ENCODE data around the gene ATP1A1.

The ATP1A1 gene

DNA sequence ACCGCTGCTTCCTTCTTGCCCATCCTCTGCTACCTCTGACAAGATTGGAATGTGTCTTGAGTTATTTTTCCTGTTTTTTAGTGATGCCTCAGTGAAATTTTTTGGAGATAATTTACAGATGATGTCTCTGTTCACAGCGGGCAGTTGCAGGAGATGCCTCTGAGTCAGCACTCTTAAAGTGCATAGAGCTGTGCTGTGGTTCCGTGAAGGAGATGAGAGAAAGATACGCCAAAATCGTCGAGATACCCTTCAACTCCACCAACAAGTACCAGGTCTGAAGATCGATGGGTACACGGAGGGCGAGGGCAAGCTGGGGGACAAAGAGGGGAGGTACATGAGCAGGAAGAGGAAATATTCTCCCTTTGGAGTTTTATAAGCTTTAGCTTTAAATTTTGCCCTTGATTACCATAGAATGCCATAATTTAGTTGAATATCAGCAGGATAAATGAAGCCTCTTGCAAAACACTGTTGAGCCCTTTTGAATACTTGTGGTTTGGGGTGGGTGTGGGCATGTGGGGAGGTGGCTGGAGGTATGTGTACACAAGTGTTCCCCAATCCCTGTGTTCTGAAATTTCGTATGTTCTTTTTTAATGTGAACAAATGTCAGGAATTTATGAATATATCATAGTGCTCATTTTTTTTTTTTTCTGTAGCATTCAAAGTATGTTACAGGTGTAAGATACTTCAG is 19.8 kb downstream of the ATP1A1 start:
- no peak for DNase-seq

DNA sequence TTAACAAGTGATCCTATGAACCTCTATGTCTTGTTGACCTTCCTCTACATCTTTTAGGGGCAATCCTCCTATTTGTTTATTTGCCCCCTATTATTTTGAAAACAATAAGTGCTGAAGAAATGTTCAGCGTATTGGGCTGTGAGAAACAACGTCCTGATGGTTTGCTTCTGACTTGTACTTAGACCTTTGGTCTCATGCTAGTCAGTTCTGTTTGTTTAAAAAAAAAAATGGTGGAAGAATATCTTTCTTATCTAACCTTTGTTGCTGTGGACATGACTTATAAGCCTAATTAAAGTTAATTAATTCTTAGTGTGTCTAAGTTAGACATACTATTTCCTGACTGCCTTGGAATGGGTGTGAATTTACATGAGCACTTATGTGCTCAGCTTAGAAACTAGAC is 20.7 kb downstream of the ATP1A1 start:
- DNase-seq: no peak

DNA sequence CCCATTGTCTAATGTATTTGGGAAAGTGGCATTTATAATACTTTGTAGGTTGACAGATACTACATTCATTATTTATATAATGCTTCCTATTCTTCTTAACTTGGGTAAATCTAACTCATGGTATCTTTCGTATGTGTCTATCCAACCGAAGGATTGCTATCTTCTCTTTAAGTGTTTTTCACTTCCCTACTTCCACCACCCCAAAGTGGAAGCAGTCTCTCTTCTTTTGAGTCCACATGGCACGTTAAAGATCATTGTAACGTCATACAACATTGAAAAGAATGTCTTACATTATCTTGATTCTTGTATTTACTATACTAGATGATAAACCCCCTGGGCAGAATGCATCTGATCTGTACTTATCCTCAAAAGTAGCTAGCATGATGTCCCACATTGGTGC is 21.2 kb downstream of the ATP1A1 start:
- DNase-seq: no peak

DNA sequence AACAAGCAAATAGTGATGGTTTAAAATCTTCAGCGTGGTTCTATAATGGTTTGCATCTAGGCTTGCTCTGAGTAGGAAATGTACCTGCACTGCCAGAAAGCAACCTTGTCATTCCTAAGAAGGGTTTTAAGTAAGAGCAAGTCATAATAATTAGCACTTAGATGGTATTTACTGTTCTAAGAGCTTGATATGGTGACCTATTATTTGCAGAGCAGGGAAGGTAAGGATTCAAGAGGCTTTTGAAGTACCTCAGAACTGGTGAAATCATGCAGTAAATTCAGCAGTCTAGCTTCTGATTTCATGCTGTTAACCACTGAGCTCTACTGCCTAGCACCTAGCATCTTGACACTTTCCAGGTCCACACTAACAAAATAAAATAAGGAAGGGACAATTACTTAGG is 23.7 kb downstream of the ATP1A1 start:
- peak; percentile 11 for DNase-seq

DNA sequence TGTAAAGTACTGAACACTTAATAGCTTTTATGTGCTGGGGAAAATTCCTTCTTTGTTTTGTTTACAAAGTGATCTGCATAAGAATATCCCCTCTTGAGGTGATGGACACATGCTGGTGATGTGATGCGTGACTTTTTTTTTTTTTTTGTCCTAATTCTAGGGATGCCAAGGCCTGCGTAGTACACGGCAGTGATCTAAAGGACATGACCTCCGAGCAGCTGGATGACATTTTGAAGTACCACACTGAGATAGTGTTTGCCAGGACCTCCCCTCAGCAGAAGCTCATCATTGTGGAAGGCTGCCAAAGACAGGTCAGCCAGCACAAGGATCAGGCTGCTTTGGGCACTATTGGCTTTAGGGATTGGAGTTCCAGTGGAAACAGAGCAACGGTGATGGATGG is 24.7 kb downstream of the ATP1A1 start:
- no peak for DNase-seq

DNA sequence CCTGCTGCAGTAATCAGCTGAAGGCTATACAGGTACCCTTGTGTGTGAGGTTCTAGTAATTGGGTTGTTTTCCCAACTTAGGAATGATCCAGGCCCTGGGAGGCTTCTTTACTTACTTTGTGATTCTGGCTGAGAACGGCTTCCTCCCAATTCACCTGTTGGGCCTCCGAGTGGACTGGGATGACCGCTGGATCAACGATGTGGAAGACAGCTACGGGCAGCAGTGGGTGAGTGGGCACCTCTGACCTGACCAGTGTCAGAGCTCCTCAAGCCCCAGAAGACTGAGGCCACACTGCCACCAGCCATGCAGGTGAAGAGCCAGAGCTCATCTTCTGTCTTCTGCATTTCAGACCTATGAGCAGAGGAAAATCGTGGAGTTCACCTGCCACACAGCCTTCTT is 27.7 kb downstream of the ATP1A1 start:
- DNase-seq: no peak

DNA sequence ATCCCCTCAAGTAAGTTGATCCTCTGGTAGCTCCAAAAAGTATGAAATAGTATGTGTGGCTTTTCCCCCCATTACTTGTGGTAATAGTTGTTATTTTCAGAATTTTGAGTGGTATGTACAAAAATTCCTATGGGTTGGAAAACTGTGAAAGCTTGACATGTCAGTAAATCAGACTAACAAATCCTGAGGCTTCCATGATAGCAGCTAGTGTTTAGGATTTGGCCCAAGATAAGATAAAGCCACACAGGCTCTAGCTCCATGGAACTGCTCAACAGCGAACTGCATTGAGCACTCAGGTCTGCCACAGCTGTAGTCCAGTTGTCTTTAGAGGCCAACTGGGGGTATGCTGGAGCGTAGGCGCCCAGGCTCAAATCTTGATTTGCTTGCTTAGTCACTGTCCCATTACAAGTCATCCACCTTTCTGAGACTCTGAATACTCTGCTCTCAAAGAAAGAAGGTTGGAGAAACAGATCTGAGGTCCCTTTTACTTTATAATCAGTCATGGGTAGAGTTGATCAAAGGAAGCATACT is 28.7 kb downstream of the ATP1A1 start:
- no peak for DNase-seq

DNA sequence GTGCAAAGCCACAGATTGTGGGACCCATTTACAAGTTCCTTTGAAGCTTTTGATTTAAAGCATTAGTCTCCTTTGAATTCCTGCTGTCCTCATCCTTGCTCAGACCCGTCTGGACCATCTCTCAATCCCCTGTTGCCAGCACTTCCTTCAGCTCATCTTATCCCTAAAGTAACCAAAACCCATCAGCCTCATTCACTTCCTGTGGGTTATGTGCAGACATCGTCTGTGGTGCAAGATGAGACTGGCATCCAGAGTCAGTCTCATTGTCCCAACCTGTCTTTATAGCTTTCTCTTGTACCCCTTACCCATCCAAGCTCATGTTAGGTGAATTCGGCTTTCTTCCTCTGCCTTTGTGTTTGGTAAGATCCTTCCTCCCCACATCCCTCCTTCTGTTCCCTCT is 29.3 kb downstream of the ATP1A1 start:
- DNase-seq: no peak

DNA sequence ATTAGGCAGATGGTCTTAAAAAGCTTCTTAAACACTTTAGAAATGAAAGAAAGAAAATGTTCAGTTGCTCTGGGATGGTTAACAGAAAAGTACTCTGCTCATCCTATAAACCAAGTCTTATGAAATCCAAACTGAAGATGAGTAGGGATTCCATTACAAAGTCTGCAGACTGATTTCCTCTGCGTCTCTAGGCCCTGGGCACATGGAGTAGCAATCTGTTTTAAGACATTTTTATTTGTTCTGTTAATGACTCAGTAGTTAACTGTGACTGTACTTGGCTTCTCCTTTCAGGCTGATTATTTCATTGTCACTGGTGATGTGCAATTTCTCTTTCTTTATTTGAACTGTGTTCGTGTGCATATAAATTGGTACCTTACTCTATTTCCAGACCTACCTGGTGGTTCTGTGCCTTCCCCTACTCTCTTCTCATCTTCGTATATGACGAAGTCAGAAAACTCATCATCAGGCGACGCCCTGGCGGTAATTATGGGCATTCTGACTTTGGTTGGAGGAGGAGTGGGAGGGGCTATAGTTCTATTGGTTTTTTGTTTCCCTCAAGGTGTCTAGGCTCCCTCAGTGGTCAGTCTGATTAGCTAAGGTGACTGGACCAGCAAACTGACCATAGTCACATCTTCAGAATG is 30.6 kb downstream of the ATP1A1 start:
- no peak for DNase-seq

DNA sequence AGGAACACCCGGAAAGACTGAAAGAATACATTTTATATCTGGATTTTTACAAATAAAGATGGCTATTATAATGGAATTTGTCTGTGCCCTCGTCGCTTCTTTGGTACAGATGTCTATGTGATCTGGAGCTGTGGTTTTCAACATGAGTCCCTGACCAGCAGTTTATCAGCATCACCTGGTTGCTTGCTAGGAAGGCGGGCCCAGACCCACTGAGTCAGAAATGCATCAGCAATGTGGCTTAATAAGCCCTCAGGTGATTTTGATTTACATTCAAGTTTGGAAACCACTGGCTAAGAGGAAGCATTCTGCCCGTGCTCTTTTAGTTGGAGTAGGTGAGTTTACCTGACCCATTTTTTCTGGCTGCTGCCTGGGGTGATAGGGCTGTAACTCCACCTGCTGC is 31.7 kb downstream of the ATP1A1 start:
- no peak for DNase-seq

DNA sequence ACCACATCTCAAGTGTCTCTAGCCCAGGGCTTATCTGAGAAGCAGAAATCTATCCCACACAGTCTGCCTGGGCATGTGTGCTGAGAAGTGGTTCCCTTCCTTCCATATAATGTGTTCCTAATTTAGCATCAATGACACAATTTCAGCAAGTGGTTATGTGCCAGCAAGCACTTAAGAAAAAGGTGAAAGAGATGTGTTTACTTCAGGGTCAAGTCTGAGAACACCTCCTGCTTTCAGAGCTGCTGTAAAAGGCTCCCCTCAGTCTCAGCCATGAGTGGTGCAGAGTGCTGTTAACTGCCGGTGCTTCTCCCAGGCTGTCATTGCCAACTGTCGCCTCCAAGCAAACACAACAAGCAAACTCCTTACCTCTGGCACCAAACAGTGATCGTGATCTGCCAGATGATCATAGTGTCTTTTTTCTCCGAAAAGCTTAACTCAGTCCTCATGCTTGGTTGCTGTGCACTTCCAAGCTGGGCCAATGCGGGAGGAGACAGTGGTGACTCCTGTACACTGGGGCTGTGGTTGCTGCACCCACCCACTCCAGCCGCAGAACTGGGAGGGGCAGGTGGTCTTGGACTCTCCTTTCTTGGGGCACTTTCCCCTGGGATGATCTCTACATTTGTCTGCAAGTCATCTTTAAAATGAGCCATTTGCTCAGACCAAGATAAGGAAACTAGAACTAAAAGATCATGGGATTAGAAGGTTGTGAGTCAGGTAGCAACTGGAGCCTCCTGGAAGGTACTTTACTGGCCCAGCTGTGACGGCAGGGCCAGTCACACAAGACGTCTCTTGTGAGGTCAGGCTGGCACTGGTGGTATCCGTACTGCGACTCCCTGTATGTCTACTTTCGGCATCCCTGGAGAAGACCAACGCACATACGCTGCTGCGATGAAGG is 32.4 kb downstream of the ATP1A1 start:
- DNase-seq: no peak

DNA sequence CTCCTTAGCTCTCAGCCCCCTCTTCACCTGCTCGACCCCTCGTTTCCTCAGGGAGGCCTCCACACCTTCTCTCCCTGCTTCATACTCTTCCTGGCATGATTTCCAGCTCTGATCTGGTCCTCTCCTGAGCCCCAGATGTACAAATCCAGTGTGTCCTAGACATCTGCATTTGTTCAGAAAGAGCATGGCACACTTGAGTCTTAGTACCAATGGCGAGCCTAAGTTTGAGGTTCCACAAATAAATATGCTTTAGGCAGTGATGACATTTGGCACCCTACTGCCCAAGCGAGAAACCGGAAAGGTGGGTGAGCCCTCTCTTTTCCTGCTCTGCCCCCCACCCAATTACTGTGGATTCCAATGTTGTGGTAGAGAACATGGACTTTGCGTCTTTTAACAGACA is 34.0 kb downstream of the ATP1A1 start:
- DNase-seq: no peak

DNA sequence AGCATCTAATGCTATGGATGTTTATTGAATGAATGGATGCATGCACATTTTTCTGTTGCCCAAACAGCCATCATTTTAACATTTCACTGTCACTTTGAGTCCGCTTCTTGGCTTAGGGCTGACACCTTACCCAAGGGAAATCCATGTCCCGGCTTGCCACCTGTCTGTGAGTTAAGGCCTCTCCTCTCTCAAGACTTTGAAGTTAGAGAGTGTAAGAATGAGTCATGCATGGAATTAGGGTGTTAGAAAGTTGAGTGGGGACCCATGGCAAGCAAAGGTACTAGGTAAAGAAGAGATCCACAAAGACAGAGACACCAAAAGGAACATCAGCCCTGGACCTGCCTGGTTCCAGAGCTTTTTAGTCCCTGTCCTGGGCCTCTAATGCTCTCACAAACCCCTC is 35.1 kb downstream of the ATP1A1 start:
- no peak for DNase-seq

DNA sequence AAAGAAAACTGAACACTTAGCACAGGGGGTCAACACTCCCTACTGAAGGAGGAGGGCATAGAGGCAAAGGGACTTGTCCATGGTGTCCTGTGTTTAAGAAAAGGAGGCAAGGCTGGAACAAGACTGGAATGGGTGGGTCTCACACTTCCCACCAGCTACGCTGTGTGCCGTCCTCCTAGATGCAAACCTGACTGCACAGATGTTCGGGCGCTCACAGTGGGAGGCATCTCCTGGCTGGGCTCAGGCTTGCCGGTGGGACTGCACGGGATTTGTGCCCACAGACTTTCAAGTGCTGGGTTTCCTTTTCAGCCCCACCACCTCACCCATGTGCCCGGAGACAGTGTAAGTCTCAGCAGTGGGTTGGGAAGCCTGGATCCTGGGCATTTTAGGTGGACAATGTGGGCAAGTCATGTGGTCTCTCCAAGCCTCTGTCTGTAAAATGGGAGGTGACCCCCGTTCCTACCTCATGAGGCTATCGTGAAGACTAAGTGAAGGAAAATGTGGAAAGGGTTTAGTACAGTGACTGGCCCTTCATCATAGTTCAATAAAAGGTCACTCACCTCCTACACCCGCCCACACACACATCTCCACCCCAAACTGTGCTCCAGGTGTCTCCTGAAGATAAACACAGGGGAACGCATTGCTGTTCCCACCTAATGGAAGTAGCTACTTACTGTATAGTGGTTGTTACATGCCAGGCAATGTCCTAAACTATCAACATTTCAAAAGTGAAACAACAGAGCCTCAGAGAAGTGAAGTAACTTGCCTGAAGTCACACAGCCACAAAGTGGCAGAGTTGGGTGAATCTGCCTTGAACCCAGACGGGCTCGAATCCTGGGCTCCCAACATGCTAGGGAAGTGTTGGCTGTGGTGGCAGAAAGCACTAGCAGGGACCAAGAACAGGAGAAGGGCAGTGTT is 36.0 kb downstream of the ATP1A1 start:
- DNase-seq: no peak

DNA sequence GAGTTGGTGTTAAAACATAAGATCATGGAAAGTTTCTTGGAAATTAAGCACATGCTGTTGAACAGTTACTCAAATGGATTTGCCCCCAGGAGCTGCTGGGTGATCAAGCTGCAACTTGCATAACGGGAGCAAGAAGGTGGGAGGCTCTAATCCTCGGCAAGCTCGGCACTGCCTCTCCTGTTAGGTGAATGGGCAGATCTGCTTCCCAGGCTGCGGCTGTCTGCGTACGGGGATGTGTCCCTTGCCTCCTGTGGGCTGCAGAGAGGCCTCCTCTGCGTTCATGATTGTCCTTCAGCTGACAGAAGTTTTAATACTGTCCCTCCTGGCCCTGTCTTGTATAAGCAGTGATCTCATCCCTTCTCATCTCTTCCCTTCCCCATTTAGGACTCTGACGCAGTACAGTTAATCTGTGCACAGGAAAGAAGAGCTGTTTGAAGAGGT is 36.7 kb downstream of the ATP1A1 start:
- no peak for DNase-seq

DNA sequence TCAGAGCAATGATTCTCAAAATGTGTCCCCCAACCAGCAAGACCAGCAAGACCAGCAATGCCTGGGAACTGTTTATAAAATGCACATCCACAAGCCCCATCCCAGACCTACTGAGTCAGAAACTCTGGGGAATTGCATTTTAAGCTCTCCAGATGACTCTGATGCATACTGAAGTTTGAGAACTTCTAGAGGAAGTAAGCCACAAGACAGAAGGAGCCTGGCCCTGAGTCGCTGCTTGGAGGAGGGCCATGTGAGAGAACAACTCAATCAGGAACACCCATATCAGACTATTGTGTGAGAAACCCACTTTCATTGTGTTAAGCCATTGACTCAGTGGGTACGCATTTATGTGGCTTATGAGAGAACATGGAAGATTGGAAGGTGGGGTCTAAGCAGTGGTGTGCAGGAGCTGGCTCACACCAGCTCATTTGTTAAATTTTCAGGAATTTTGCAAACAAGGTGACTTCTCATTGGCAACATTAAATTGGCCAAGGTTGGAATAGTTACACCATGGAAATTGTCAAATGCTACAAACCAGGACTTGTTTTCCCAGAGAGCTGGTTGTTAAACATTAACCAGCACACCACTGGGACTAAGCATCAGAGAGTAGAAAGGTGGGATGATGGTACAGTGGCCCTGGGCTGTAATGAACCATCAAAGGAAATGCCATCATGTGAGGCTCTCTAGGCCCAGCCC is 38.9 kb downstream of the ATP1A1 start:
- peak; percentile 59 for DNase-seq

DNA sequence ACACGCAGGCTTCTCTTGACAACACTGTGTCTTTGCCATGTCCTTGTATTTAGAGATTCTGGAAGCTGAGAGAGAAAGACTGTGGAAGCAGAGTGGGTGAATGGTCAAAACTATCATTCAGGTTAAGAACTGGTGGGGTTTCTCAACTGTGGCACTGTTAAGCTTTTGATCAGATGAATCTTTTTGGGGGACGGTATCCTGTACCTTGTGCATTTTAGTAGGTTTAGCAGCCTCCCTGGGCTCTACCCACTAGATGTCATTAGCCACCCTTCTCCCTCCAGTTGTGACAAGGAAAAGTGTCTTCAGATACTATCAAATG is 39.4 kb downstream of the ATP1A1 start:
- no peak for DNase-seq

DNA sequence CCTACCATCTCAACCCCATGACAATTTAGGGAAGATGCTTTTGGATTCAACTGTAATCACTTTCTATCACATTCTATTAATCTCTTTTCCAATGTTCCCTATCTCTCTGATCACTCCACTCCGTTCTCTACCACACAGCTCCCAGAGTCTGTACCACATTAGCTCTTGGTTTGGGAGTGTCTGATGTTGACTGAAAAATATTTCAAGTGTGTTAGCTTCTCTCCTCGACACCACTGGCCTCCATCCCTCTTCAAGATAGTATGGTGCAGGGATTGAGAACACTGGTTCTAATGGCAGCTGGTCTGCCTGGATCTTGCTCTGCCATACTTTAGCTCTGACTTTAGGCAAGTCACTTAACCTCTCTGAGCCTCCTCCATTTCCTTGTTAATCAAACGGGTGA is 39.9 kb downstream of the ATP1A1 start:
- no peak for DNase-seq

DNA sequence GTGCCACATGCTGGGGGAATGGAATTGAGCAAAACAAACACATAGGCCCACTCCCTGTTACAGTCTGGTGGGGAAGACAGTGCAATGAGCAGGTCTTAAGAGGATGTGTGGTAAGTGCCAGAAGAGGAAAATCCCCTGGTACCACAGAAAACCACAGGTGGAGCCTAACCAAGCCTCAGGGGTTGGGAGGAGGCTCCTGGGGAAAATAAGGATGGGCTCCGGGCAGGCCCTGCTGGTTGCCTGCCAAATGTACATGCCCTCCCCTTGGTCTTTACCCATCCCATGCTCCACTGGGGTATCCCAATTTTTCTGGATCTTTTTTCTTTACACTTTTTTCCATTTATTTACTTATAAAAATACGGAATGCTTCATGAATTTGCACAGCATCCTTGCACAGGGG is 40.4 kb downstream of the ATP1A1 start:
- no peak for DNase-seq

DNA sequence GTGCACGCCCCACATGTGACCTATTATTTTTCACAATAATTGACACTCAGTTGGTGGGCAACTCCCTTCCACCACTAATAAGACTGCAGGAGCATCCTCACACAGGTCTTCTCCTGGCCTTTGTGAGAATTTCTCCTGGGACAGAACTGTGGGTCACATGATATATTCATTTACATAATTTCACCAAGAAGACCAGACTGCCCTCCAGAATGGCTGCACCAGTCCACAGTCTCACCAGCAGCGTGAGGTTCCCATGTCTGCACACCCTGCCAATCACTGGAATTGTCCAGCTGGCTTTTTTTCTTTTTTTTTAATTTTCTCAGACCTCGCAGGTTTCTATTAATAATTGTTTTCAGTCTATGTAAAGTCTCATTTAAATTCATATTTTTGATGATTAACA is 41.3 kb downstream of the ATP1A1 start:
- no peak for DNase-seq

DNA sequence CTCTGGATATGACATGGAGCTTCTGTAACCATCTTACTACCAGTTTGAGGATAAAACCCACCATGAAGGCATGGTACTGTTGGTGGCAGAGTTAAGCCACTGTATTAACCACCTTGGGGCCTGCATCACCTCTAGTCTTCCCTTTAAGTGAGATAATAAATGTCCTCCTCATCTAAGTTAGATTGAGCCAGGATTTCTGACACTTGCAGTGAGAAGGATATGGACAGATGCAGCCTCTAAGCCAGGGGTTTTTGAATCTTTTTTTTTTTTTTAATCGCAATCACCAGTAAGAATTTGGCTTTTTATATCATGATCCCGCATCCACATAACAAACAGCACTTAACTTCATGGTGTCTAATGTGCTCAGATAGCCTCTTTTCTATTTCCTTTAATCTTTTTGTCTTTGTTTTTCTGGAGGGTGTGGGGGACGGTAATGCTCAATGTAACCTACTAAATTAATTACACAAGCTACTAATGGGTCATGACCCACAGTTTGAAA is 42.2 kb downstream of the ATP1A1 start:
- DNase-seq: no peak
